ENCODE results near the gene PICK1. TPM values are rescaled to one million over a fixed set of nuclear protein-coding genes. Genes with fewer than 3 reads are reported as not detected.

The PICK1 gene
- total and polyA plus RNA-seq, 2 of the 8 experiments (the other 6 are each of a cell fraction or from before 2014, with no cell fraction given) = 20.4 to 22.9 TPM

DNA sequence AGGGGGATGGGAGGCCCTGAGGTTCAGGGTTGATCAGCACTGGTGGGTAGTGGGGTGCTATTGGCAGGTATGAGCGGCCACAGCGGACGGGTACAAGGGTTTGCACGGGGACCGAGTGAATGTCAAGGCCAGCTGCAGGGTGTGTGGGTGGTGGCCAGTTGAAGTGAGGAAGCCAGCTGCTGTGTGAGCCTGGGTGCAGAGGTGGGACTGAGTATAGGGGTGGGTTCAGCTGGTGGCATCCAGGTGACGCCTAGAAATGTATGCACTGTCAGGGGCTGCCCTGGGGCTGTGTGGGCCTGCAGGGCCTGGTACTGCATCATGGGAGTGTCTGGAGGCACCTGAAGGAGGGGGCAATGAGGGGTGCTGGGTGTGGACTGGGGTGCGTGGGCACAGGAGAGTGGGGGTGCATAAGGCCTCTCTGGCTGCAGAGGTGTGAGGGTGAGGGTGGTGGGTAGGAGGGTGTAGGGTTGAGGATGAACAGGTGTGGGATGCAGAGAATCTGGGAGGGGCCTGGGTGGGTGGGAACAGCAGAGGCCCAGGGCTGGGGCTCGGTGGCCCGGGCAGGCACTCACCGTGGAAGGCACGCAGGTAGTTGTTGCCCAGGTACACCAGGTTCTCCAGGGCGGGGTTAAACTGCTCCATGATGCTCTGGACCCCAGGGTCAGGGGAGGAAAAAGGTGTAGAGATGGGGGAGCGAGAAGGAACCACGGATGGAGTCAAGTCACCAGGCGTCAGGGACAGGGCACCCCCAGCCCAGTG is 51.5 kb downstream of the PICK1 start (continued):
- TF ChIP-seq SRF (IDR thresholded peaks at IDR 0.05; ENCODE audit: low read depth, low read length) = no peak
- TF ChIP-seq ASH2L (IDR thresholded peaks at IDR 0.05; ENCODE audit: low read length) = no peak
- TF ChIP-seq RAD21 (IDR thresholded peaks at IDR 0.05 in 1 of 2, conservative IDR thresholded peaks at IDR 0.05 in 1 of 2; ENCODE audit: low read depth in 2 of 2, low read length in 2 of 2) = no peak
- TF ChIP-seq BRCA1 (IDR thresholded peaks at IDR 0.05; ENCODE audit: low read depth, low read length) = no peak
- no peak for TF ChIP-seq CREB1 (IDR thresholded peaks at IDR 0.05)
- no peak for TF ChIP-seq CBX8 (IDR thresholded peaks at IDR 0.05; ENCODE audit: borderline replicate concordance, low read depth, low read length)
- TF ChIP-seq CHD2 (IDR thresholded peaks at IDR 0.05; ENCODE audit: low read length) = no peak
